RPMI7951 (cell line): ENCODE measurements around the gene PCDHGA8. TPM values are rescaled to one million over a fixed set of nuclear protein-coding genes. Genes with fewer than 3 reads are reported as not detected.
"Not testable (repeated sequence)": the region's sequence is repeated elsewhere in the genome, so short reads cannot be mapped to it uniquely, and the experiment has no call there.

Experiments used
- DNase-seq: peaks from one replicate; pipeline ENCODE4 v3.0.0-alpha.2; 2012; ENCODE audit warnings: low read depth
- total RNA-seq: library from RNA; depleted of rRNA; stranded (reverse); fragments of >200 nt; shearing (Covaris generic); gene quantifications from 2 replicates; pipeline ENCODE4 v1.2.3, GENCODE V29; 2014; rRNA removed

The PCDHGA8 gene
- total RNA-seq = 1.6 and 1.9 TPM in 2 replicates

DNA sequence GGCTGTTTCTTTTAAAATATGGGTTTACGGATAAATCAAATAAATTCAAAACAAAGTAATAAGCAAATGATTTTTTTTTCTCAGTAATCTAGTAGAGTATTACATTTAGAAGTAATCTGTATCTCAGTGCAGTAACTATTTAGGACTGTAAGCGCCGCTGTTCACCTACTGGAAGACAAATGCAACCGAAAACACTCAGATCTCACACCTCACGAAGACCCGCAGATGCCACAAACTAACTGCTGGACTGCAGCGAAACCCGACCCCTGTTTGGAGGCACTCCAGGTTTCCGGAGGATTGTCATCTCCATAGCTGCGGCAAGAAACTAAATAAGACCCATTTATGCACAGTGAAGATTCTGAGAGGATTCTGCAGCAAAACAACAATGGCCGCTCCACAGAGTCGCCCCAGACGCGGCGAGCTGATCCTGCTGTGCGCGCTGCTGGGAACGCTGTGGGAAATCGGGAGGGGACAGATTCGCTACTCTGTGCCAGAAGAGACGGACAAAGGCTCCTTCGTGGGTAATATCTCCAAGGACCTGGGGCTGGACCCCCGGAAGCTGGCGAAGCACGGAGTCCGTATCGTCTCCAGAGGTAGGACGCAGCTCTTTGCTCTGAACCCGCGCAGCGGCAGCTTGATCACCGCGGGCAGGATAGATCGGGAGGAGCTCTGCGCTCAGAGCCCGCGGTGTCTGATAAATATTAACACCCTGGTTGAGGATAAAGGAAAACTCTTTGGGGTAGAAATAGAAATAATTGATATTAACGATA lies at the start of gene PCDHGA8:
Gene PCDHGA8 (plus strand): TSS at position 205 of the 770 bp plus-strand sequence. CDS start 181 bp downstream, at position 386.
- no peak for DNase-seq

- DNase-seq = no peak
These were observed 49.7 kb upstream of the PCDHGA8 start for GRCh38 chr5:141342773-141343172.

DNA sequence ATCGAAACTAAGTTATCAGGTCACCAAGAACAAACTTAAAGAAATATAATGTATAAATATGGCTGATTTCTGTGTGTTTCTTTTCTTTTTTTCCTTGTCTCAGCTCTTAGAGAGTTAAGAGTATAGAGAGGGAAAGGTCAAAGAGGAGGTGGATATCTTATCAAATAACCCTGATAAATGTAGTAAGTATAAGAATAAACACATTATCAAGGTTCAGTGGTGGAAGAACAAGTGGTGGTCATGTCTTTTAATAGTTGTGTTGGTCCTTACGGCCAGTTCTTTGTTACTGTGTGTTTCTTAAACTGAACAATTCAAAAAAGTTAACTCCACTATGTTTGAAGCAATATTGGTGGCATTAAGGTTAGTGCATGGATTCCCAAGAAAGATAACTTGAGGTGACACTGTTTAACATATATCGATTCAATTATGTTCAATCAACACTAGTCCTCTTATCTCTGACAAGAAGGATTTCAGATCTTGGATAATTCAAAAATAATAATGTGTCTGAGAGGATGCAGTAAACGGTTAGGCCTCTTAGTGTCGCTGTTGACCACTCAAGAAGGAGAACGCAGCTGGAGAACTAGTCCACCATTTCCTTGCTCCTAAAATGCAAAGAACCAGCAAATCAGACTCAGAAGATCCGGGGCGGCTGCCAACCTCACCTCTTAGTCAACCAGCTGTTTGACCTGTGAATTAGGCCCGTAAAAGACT lies 49.0 kb upstream of the PCDHGA8 start, which contains the start of gene PCDHGA3:
Gene PCDHGA3 (plus strand): TSS at position 588 of the 711 bp plus-strand sequence. CDS start 205 bp downstream, outside the sequence.
- no peak for DNase-seq

- no peak for DNase-seq
These were observed 48.4 kb upstream of the PCDHGA8 start for GRCh38 chr5:141343953-141344463.

- DNase-seq = no peak
These were observed 47.1 kb upstream of the PCDHGA8 start for GRCh38 chr5:141345327-141345726.

DNA sequence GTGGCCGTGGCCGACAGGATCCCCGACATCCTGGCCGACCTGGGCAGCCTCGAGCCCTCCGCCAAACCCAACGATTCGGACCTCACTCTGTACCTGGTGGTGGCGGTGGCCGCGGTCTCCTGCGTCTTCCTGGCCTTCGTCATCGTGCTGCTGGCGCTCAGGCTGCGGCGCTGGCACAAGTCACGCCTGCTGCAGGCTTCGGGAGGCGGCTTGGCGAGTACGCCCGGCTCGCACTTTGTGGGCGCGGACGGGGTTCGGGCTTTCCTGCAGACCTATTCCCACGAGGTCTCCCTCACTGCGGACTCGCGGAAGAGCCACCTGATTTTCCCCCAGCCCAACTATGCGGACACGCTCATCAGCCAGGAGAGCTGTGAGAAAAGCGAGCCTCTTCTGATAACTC lies 46.4 kb upstream of the PCDHGA8 start:
- not testable (repeated sequence) for DNase-seq

DNA sequence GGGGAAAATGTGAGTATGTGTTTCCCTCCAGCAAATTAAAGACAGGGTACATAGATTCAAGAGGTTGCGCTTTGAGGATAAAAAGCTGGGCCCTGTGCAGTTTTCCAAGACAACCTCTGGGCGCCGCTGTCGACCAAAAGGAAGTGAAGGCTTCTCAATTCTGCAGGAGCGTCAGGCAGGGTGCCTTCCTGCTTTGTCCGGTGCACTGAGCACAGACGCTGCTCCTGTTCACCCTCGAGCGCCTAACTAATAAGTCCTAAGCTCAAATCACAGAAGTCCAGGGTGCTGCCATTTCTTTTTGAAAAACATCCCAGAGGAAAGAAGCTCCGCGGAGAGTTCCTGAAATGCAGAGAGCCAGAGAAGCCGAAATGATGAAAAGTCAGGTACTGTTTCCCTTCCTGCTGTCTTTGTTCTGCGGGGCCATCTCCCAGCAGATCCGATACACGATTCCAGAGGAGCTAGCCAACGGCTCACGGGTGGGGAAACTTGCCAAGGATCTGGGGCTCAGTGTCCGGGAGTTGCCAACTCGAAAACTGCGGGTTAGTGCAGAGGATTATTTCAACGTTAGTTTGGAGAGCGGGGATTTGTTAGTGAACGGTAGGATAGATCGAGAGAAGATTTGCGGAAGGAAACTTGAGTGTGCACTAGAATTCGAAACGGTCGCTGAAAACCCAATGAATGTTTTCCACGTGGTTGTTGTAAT lies 42.4 kb upstream of the PCDHGA8 start, which contains the start of gene PCDHGB1:
Gene PCDHGB1 (plus strand): TSS at position 183 of the 703 bp plus-strand sequence. CDS start 162 bp downstream, at position 345.
- peak; percentile 86 for DNase-seq

- DNase-seq = no peak
These were observed 40.8 kb upstream of the PCDHGA8 start for GRCh38 chr5:141351591-141351990.

- no peak for DNase-seq
These were observed 37.4 kb upstream of the PCDHGA8 start, which contains the start of gene PCDHGA4 for GRCh38 chr5:141354900-141355469. PCDHGA4 (plus strand) TSS chr5:141355021; CDS start chr5:141355108, 87 bp downstream.

DNA sequence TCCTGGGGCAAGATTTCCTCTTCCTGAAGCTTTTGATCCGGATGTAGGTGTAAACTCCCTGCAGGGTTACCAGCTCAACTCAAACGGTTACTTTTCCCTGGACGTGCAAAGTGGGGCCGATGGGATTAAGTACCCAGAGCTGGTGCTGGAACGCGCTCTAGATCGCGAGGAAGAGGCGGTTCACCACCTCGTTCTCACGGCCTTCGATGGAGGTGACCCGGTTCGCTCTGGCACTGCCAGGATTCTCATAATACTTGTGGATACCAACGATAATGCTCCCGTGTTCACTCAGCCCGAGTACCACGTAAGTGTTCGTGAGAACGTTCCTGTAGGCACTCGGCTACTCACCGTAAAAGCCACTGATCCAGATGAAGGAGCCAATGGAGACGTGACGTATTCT lies 36.8 kb upstream of the PCDHGA8 start:
- no peak for DNase-seq

DNA sequence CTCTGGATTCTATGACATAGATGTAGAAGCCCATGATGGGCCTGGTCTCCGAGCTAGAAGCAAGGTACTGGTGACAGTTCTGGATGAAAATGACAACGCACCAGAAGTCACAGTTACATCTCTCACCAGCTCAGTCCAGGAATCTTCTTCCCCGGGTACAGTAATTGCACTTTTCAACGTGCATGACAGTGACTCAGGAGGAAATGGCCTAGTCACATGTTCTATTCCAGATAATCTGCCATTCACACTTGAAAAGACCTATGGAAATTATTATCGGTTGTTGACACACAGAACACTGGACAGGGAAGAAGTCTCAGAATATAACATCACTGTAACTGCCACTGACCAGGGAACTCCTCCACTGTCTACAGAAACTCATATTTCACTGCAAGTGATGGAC lies 36.3 kb upstream of the PCDHGA8 start:
- DNase-seq = no peak

GRCh38 chr5:141356950-141357349 lies 35.5 kb upstream of the PCDHGA8 start:
- DNase-seq = no peak

DNA sequence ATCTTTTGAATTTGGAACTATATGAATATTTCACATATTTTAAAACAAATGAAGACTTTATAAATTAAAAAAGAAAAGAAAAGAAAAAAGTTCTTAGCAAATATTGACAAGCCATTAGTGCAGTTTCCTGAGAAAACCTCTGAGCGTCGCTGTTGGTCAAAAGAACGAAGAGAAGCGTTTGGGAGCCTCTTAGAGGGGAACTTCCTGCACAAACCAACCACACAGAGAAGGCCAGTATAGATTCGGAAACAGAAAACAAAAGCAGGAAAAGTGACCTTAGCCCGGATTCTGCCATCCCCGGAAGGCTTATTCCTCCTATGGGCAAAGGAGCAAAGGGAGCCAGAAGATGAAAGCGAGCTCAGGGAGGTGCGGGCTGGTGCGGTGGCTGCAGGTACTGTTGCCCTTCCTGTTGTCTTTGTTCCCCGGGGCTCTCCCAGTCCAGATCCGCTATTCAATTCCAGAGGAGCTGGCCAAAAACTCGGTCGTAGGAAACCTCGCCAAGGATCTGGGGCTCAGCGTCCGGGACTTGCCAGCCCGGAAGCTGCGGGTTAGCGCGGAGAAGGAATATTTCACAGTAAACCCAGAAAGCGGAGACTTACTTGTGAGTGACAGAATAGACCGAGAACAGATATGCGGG lies 32.5 kb upstream of the PCDHGA8 start, which contains the start of gene PCDHGB2:
Gene PCDHGB2 (plus strand): TSS at position 205 of the 637 bp plus-strand sequence. CDS start 142 bp downstream, at position 347.
- DNase-seq = peak; percentile 74

GRCh38 chr5:141360685-141361084 lies 31.7 kb upstream of the PCDHGA8 start:
- DNase-seq = no peak

DNA sequence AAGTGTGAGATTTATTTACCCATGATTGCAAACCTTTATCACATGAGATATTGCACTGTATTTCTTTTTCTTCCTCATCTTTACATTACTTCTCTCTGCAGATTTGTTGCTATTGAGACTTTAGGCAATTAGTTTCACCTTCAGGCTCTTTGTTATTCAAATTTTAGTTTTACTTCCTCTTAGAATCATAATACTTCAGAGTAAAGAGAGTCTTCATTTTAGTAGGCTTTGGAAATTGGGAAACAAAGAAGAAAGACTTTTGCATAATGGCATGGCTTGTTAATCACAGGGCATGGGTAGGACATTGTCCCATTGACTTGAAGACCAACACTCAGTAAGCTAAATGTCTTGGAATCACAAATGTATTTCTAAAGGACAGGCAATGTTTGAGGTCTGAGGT lies 29.7 kb upstream of the PCDHGA8 start:
- no peak for DNase-seq

- DNase-seq = peak; percentile 42
These were observed 28.3 kb upstream of the PCDHGA8 start, which contains the start of gene PCDHGA5 for GRCh38 chr5:141363952-141364660. PCDHGA5 (plus strand) TSS chr5:141364162; CDS start chr5:141364331, 169 bp downstream.

DNA sequence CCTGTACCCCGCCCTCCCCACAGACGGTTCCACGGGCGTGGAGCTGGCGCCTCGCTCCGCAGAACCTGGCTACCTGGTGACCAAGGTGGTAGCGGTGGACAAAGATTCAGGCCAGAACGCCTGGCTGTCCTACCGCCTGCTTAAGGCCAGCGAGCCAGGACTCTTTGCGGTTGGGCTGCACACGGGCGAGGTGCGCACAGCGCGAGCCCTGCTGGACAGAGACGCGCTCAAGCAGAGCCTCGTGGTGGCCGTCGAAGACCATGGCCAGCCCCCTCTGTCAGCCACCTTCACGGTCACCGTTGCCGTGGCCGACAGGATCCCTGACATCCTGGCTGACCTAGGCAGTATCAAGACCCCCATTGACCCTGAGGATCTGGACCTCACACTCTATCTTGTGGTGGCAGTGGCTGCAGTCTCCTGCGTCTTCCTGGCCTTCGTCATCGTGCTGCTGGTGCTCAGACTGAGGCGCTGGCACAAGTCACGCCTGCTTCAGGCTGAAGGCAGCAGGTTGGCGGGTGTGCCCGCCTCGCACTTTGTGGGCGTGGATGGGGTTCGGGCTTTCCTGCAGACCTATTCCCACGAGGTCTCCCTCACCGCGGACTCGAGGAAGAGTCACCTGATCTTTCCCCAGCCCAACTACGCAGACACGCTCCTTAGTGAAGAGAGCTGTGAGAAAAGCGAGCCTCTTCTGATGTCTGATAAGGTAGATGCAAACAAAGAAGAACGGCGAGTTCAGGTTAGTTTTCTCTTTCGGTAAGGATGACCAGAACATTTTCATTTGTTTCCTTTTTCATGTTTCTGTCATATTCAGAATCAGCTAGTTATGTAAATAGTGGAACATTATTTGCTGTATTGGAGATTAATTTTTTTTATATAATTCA lies 26.2 kb upstream of the PCDHGA8 start:
- DNase-seq = no peak

DNA sequence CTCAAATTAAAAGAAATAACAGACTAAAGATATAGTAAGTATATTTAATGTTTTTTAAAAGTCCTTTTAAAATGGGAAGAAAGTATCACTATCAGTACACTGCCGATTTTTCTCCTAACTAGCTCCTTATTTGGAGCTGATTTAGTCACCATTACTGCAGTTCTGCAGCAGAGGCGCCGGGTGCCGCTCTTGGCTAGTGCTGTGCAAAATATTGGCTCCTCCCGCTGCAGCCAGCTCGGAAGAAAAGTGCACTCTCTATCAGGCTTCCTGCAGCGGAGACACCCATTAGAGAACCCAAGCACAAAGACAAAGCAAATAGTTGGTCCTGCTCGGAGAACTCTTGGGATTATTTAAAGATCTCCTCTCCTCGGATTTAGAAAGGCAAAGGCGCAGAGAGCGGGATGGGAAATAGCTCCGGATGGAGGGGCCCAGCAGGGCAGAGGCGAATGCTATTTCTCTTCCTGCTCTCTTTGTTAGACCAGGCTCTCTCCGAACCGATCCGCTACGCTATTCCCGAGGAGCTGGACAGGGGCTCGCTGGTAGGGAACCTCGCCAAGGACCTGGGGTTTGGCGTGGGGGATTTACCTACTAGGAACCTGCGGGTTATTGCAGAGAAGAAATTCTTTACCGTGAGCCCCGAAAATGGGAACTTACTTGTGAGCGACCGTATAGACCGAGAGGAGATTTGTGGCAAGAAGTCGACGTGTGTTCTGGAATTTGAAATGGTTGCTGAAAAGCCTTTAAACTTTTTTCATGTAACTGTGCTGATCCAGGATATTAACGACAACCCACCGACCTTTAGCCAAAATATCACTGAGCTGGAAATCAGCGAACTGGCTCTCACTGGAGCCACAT lies 22.2 kb upstream of the PCDHGA8 start, which contains the start of gene PCDHGB3:
Gene PCDHGB3 (plus strand): TSS at position 249 of the 855 bp plus-strand sequence. CDS start 153 bp downstream, at position 402.
- DNase-seq = peak; percentile 42
